DOHH2 (cell line): ENCODE results near the gene DAAM1.

Experiments
- H3F3A ChIP-seq: fragments of 200-600 bp; sonication (generic), shearing (Covaris generic); 2 replicates; pipeline ENCODE4 v1.6.0; 2016; ENCODE audit warnings: antibody characterized with exemption, mild to moderate bottlenecking; ENCODE audit not compliant: control insufficient read depth, insufficient read depth
- H3K27ac ChIP-seq: fragments of 200-600 bp; sonication (generic); 2 replicates; pipeline ENCODE4 v1.5.1; 2014; ENCODE audit warnings: low read depth, mild to moderate bottlenecking, low read length, moderate library complexity
- H3K27me3 ChIP-seq: fragments of 200-600 bp; sonication (generic); 2 replicates; pipeline ENCODE4 v1.6.1; 2014; ENCODE audit warnings: mild to moderate bottlenecking, low read length, mixed read lengths; ENCODE audit not compliant: control insufficient read depth
- H3K36me3 ChIP-seq: fragments of 200-600 bp; sonication (generic); 2 replicates; pipeline ENCODE4 v1.6.1; 2014; ENCODE audit warnings: mild to moderate bottlenecking, low read length, moderate library complexity, mixed read lengths; ENCODE audit not compliant: control insufficient read depth
- H3K4me1 ChIP-seq: fragments of 200-600 bp; sonication (generic); 2 replicates; pipeline ENCODE4 v1.6.1; 2014; ENCODE audit warnings: mild to moderate bottlenecking, low read length, mixed read lengths; ENCODE audit not compliant: control insufficient read depth
- H3K4me2 ChIP-seq: fragments of 200-600 bp; sonication (generic); 2 replicates; pipeline ENCODE4 v1.6.0; 2014; ENCODE audit warnings: mild to moderate bottlenecking, low read length, moderate library complexity
- H3K4me3 ChIP-seq: fragments of 200-600 bp; sonication (generic); 2 replicates; pipeline ENCODE4 v1.5.1; 2014; ENCODE audit warnings: mild to moderate bottlenecking, low read length, mixed read lengths
- H3K79me2 ChIP-seq: fragments of 200-600 bp; sonication (generic); 2 replicates; pipeline ENCODE4 v1.6.1; 2014; ENCODE audit warnings: mild to moderate bottlenecking, low read length, mixed read lengths; ENCODE audit not compliant: control insufficient read depth
- H3K9me2 ChIP-seq: fragments of 200-600 bp; sonication (generic); replicated peaks from 2 replicates; pipeline ENCODE4 v1.6.1; 2014; ENCODE audit warnings: mild to moderate bottlenecking, low read length, mixed read lengths; ENCODE audit not compliant: control insufficient read depth
- H3K9me3 ChIP-seq: fragments of 200-600 bp; sonication (generic); 2 replicates; pipeline ENCODE4 v1.6.1; 2014; ENCODE audit warnings: antibody characterized with exemption, low read length, mixed read lengths; ENCODE audit not compliant: control insufficient read depth, insufficient read depth
- H4K20me1 ChIP-seq: fragments of 200-600 bp; sonication (generic); 2 replicates; pipeline ENCODE4 v1.6.0; 2014; ENCODE audit warnings: low read depth, mild to moderate bottlenecking, antibody characterized with exemption, low read length, moderate library complexity; ENCODE audit not compliant: control insufficient read depth, insufficient read depth
- CTCF ChIP-seq: fragments of 200-600 bp; sonication (generic); IDR thresholded peaks from one replicate; pipeline ENCODE4 v1.5.1; 2014; ENCODE audit warnings: antibody characterized with exemption, mild to moderate bottlenecking, low read depth, low read length; ENCODE audit not compliant: poor library complexity, severe bottlenecking
- EZH2phosphoT487 ChIP-seq: fragments of 200-600 bp; sonication (generic); IDR thresholded peaks from 2 replicates; pipeline ENCODE4 v1.6.1; 2017; ENCODE audit warnings: borderline replicate concordance, mild to moderate bottlenecking, antibody characterized with exemption, low read length, moderate library complexity, mixed read lengths

The DAAM1 gene

GRCh38 chr14:59354666-59355065, 166.2 kb downstream of the DAAM1 start:
- Histone ChIP-seq H3K9me2 (no peaks in the 10 kb centered on the region), H3K9me3 (no peaks in the 10 kb centered on the region), H3K27ac (peak overlapping the region; percentile 98), H3K27me3 (no peaks in the 10 kb centered on the region), H3F3A (peaks cover 49% of the 10 kb centered on the region), H4K20me1 (no peaks in the 10 kb centered on the region), H3K4me3 (peak overlapping the region; percentile 21), H3K79me2 (peaks cover 10% of the 10 kb centered on the region), H3K4me1 (peaks cover 69% of the 10 kb centered on the region), H3K36me3 (peaks cover 62% of the 10 kb centered on the region), H3K4me2 (peak overlapping the region; percentile 99)
- no peak for TF ChIP-seq EZH2phosphoT487
- no peak for TF ChIP-seq CTCF

GRCh38 chr14:59355091-59355490, 166.6 kb downstream of the DAAM1 start:
- Histone ChIP-seq H3K4me3 (peak overlapping the region; percentile 21), H3K4me1 (peaks cover 73% of the 10 kb centered on the region), H3K27ac (peak overlapping the region; percentile 98), H3K79me2 (peaks cover 10% of the 10 kb centered on the region), H3K36me3 (peaks cover 59% of the 10 kb centered on the region), H4K20me1 (no peaks in the 10 kb centered on the region), H3F3A (peaks cover 53% of the 10 kb centered on the region), H3K27me3 (no peaks in the 10 kb centered on the region), H3K9me3 (no peaks in the 10 kb centered on the region), H3K9me2 (no peaks in the 10 kb centered on the region), H3K4me2 (peak overlapping the region; percentile 99)
- peak; percentile 38 for TF ChIP-seq CTCF
- no peak for TF ChIP-seq EZH2phosphoT487

GRCh38 chr14:59356312-59356711, 167.8 kb downstream of the DAAM1 start:
- Histone ChIP-seq H3K4me3 (peak overlapping the region; percentile 79), H3K9me2 (no peaks in the 10 kb centered on the region), H3K4me2 (peak overlapping the region; percentile 99), H3F3A (peaks cover 65% of the 10 kb centered on the region), H3K27ac (peak overlapping the region; percentile 98), H3K9me3 (no peaks in the 10 kb centered on the region), H3K36me3 (peaks cover 64% of the 10 kb centered on the region), H3K4me1 (peaks cover 85% of the 10 kb centered on the region), H4K20me1 (no peaks in the 10 kb centered on the region), H3K79me2 (peaks cover 19% of the 10 kb centered on the region), H3K27me3 (no peaks in the 10 kb centered on the region)
- TF ChIP-seq CTCF (no peak), EZH2phosphoT487 (no peak)
